AG20443 (cell line): ENCODE results near the gene CALML4.
"Not testable (repeated sequence)": the region's sequence is repeated elsewhere in the genome, so short reads cannot be mapped to it uniquely, and the experiment has no call there.

ENCODE experiments used
- DNase-seq: peaks from one replicate; pipeline ENCODE4 v3.0.0; 2012; ENCODE audit warnings: low spot score, mixed read lengths

CALML4 gene, protein sequence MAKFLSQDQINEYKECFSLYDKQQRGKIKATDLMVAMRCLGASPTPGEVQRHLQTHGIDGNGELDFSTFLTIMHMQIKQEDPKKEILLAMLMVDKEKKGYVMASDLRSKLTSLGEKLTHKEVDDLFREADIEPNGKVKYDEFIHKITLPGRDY

DNA sequence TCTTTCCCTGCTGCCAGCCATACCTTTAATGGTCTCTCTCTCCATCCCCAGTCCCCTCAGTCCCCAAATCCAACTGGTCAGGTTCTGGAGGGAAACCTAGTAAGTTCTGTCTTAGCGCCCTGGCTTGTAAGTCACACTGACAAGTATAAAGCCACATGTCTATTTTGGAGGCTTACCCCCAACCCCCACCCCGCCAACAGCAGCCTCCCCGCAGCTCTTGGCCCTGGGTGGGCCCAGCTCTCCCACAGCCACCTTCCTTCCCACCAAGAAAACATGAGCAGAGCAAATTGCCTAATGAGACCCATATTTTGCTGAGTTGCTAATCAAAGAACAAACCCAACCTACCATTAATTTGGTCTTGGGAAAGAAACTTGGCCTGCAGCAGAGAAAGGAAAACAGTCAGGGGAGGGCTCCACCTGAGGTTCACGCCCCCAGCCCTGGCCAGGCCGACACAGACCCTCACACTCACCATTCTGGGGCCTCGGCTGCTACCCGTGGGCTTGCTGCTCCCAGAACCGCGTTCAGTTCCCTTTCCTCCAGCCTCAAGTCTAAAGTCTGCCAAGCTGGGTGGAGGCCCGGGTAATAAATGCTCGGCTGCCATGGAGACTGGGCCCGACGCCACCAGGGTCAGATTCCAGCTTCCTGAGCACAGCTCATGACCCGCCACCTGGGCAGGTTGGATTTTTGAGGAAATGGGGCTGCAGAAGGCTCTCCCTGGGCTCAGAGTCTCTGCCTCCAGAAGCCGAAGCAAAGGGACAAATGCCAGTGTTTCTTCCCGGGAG, at the start of gene CALML4:
Gene CALML4, minus strand, starts transcription at position 557 of the 782 bp plus-strand sequence. Its CDS starts 85 bp downstream, at position 472.
- DNase-seq: peak; percentile 81

DNA sequence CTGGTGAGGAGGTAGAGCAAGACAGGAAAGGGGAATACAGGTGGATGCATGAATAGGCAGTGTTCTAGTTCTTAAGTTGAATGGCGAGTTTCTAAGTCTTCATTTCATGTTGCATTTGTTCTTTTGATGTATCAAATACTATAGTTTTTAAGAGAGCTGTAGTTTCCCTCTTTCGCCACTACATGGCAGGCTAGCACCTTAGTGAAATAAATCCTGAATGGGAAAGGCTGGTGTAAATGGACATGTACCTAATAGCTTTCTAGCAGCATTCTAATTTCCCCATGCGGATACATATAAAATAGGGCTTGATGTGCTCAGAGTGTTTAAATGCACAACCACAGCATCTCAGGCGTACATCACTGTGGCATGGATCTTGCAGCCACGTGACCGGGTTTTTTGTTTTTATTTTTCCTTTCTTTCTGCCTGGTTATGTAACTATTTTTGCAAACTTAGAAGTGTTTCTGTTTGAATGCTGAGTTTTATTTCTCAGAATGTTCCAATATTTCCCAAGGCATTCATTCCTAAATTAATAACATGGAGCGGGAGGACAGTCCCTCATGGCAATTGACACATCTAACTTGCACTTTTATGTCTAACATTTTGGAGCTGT, 47.9 kb upstream of the CALML4 start:
- peak; percentile 70 for DNase-seq

- no peak for DNase-seq
Measured at GRCh38 chr15:68249058-68249713, 44.1 kb upstream of the CALML4 start.

DNA sequence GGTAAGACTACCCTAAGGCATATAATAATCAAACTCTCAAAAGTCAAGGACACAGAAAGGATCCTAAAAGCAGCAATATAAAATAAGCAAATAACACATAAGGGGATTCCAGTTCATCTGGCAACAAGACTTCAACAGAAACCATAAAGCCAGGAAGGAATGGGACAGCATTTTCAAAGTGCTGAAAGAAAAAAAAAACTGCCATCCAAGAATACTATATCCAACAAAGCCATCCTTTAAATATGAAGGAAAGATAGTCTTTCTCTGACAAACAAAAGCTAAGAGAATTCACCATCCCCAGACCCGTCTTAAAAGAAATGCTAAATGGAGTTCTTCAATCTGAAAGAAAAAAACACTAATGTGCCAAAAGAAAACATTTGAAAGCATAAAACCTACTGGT, 39.1 kb upstream of the CALML4 start:
- no peak for DNase-seq

GRCh38 chr15:68241088-68241935, 36.2 kb upstream of the CALML4 start:
- DNase-seq: no peak

GRCh38 chr15:68239025-68239424, 33.9 kb upstream of the CALML4 start:
- DNase-seq: no peak

DNA sequence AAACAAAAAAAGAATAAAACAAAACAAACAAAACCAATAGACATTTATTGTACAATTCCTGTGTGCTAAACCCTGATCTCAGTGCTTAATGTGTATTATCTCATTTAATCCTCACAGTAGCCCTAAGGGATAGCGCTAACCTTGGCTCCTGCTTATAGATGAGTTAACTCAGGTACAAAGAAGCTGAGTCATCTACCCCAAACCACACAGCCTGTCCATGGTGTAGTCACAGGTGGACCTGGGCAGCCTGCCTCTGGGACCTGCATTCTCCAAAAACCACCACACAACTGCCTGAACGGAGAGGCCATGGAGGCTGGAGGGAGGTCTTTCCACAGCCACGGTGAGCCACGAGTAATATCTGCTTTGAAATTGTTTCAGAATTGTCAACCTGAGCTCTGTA, 29.9 kb upstream of the CALML4 start:
- no peak for DNase-seq

- not testable (repeated sequence) for DNase-seq
Measured at GRCh38 chr15:68234520-68234919, 29.4 kb upstream of the CALML4 start.

DNA sequence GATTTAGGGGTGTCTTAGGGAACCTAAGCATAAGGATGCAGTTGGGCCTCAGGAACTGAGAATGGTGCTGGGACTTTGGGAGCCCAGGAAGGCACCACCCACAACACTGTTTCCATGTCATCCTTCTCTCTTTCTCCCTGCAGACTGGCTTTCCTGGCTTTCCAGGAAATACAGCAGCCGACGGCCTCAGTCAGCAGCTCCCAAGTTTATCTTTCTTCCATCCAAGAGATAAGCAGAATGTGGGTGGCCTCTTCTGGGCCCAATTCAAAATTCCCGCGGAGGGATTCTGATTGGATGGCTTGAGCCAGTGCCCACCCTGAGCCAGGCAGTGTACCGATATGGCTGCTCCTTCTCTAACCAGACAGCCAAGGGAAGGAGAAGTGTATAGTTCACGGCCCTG, 28.9 kb upstream of the CALML4 start:
- no peak for DNase-seq

DNA sequence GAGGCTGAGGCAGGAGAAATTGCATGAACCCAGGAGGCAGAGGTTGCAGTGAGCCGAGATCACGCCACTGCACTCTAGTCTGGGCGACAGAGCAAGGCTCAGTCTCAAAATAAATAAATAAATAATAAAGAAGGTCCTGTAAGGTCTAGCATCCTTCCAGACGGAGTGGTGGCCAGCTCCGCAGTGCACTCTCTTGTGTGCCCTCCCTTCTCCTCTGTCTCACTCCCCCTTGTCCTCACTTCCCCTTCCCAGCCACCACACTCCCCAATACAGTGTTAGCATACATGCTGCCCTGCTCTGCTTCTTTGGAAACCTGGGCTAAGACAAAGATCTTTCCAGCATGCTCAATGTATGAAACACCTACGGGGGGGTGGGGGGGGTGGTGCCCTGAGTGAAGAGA, 27.8 kb upstream of the CALML4 start:
- no peak for DNase-seq

DNA sequence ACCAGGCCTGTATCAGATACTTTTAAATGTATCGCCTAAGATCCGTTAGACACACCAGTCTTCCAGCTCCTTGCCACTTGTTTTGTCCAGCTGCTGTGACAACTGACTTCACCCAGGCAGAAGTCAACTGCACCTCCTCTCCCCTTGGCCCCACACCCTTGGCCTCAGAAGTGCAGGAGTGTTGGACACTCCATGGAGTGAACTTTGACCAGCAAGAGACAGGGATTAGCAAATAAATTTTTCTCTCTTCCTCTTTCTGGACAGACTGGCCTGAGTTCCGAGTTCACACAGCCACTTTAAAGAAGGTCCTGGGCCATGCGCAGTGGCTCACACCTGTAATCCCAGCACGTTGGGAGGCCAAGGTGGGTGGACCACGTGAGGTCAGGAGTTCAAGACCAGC, 27.3 kb upstream of the CALML4 start:
- no peak for DNase-seq

- no peak for DNase-seq
Measured at GRCh38 chr15:68231102-68231818, 26.1 kb upstream of the CALML4 start.

DNA sequence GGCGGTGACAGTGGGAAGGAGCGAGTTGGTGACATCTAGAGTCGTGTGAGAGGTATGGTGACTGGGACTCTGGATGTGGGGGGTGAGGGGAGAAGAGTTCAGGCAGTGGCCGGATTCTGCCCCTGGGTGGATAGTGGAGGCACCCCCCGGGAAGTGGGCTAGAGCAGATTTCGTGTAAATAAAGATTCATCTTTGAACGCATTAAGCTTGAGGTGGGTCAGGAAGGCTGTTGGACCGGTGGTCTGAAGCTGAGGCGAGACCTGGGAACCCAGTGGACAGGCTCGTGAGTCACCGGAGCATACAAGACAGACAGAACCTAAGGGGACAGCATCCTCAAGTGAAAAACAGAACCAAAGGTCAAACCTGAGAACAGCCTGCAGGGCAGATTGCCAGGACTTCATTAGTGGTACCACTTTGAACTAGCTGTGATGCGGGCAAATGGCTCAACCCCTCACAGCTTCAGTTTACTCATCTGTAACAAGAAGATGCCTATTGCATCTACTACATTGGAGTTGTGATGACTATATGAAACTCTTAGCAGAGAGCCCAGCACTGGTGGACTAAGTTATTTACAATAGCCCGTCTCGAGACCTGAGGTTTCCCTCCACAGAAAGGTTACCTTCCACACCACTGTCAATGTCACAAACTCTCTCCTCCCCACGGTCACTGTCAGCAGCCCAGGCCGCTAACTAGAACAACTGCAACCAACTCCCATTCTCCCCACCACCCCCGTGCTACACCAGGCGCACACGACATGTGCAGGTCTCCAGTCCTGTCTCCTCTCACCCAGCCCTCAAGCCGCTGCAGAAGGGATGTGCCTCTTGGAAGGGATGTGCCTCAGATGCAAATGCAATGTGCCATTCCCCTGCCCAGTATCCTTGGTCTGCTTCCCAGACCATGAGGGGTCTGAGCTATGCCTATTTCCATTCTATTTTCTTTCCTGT, 25.3 kb upstream of the CALML4 start:
- no peak for DNase-seq

DNA sequence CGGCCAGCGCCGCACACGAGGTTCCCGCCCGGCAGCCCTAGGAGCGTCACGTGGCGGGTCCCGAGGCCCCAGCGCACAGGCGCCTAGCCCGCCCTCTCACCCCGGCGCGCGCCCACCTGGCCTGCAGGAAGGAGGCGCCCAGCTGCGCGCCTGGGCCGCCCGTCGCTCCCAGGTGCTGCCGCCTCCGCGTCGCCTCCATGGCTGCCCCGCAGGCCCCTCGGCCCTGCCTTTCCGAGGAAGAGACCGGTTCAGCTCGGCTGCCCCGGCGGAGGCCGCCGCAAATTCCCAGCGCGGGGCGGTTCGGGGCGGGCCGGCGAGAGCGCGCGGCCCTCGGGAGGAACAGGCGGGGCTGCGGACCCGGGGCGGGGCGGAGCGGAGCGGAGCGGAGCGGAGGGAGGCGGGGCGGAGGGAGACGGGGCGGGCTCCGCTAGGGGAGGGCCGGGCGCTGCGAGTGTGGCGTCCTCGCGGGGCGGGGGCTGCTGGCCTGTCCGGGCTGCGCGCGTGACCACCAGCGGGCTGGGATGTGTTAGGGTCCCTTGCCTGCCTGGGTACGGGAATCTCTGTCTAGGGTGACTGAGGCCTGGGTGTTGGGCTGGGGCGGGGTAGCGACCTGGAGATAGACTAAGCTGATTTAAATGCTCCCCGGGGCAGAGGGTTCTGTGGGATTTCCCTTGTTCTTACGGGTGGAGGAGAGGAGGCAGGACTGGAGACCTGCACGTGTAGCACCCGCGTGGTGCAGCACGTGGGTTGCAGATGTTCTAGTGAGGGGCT, 24.4 kb upstream of the CALML4 start, which contains the start of gene CLN6:
Gene CLN6, minus strand, starts transcription at position 343 of the 771 bp plus-strand sequence. Its CDS starts 144 bp downstream, at position 199.
- DNase-seq: peak; percentile 99

DNA sequence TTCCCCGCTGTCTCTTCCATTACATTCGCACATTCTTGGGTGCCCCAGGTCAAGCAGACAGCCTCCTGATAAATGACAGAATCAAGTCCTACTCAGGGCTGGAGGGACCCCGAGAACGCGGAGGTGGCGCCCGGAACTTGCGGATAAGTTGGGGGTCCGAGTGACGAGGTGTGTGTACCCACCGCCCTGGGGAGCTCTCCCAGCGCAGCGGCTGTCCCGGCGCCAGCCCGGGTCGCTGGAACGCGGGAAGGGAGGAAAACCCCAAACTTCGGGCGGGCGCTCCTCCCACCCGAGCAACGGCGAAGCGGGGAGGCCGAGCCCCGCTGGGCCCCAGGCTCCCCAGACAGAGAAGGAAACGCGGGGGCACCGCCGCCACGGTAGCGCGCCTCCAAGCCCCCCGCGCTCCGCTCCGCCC, 23.8 kb upstream of the CALML4 start:
- DNase-seq: peak; percentile 39

DNA sequence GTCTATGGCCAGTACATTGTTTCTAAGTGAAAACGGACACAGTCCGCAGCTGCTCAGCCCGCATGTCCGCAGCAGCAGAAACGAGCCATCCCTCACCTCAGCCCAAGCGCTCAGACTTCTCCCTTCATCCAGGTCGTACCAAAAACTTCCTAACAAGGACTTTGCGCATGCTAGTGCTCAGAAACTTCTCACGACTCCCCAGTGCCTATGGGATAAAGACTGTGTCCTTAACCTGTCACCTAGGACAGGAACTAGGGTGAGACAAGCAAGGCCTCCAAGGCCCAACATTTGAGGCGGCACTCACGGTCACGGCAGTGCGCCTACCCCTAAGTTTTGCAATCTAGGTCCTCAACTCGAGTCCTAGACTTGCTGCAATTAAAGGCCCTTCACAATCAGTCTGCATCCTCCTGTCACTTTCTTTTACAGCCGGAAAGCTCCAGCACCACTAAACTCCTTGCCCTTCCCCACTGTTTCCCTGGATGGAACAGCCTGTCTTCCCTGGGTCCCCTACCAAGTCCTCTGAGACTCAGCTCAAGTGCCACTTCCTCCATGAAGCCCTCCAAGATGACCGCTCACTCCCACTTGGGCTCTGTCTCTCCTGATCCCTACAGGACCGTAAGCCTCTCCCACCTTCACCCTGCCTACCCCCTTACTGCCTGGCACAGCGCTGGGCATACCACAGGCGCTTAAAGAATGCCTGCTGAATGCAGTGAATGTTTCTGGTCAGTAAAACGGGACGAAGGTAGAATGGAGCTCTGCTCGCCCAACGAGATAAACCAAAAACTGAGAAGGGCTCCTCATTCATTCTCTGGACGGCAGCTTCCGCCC, 23.2 kb upstream of the CALML4 start:
- DNase-seq: no peak

DNA sequence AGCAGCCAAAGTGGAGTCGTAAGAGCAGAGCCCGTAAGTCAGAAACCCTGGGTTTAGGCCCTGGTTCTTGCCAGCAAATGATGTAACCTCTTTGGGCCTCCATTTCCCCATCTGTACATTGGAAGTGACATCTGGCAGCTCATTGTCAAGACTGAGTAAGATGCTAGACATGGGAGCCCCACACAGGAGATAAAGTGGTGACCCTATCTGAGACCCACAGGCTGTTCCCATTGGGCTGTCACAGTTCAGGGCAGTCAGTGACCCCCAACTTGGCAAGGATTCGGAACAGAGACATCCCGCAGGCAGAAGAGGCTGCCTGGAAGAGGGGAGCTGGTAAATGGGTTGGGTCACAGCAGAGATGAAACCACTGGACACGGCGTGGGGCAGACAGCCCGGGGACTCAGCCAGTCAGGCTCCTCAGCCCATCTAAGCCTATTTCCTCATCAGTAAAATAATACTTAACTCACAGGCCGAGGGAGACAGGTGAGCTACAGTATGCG, 22.6 kb upstream of the CALML4 start:
- DNase-seq: no peak

DNA sequence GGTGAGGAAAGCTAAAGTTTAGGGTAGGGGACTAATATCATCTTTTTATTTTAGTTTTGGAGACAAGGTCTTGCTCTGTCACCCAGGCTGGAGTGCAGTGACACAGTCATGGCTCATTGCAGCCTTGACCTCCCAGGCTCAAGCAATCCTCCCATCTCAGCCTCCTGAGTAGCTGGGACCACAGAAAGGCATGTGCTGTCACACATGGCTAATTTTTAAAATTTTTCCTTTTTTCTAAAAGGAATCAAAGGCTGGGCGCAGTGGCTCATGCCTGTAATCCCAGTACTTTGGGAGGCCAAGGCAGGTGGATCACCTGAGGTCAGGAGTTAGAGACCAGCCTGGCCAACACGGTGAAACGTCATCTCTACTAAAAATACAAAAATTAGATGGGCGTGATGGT, 20.3 kb upstream of the CALML4 start:
- not testable (repeated sequence) for DNase-seq
